Spleen (tissue), 11 donors: ENCODE data around the gene CCDC171. TPM values are rescaled to one million over a fixed set of nuclear protein-coding genes. Genes with fewer than 3 reads are reported as not detected.

Experiments used
- DNase-seq: peaks from one replicate; pipeline ENCODE4 v3.0.0-alpha.2; 2020
- H3K27ac ChIP-seq, 8 donors: fragments of 200-600 bp; sonication (generic) in 7 of 8; 1 replicate in 4 of 8; 2 replicates in 4 of 8; pipeline versions ENCODE4 v1.5.0 to v1.8.0; 2016 to 2021; ENCODE audit warnings: inconsistent platforms in 4 of 8, mild to moderate bottlenecking in 4 of 8, moderate library complexity in 1 of 8
- H3K27me3 ChIP-seq, 7 donors: fragments of 200-600 bp; sonication (generic) in 6 of 7; replicated peaks in 1 of 7; 1 replicate in 4 of 7; 2 replicates in 3 of 7; pipeline versions ENCODE4 v1.5.0 to v1.8.0; 2016 to 2021; ENCODE audit warnings: inconsistent platforms in 3 of 7, mild to moderate bottlenecking in 1 of 7
- H3K36me3 ChIP-seq, 6 donors: fragments of 200-600 bp; sonication (generic) in 5 of 6; 1 replicate in 4 of 6; 2 replicates in 2 of 6; pipeline versions ENCODE4 v1.5.0 to v1.8.0; 2016 to 2021; ENCODE audit warnings: inconsistent platforms in 2 of 6
- H3K4me1 ChIP-seq, 6 donors: fragments of 200-600 bp; sonication (generic) in 5 of 6; 1 replicate in 3 of 6; 2 replicates in 3 of 6; pipeline versions ENCODE4 v1.5.0 to v1.8.0; 2016 to 2021; ENCODE audit warnings: inconsistent platforms in 3 of 6
- H3K4me3 ChIP-seq, 8 donors: fragments of 200-600 bp; sonication (generic) in 7 of 8; 1 replicate in 4 of 8; 2 replicates in 4 of 8; pipeline versions ENCODE4 v1.5.0 to v1.8.0; 2016 to 2021; ENCODE audit warnings: inconsistent platforms in 4 of 8, mild to moderate bottlenecking in 4 of 8, moderate library complexity in 2 of 8
- H3K9me3 ChIP-seq, 8 donors: fragments of 200-600 bp; sonication (generic) in 7 of 8; 1 replicate in 4 of 8; 2 replicates in 4 of 8; pipeline versions ENCODE4 v1.5.0 to v1.8.0; 2016 to 2021; ENCODE audit warnings: inconsistent platforms in 4 of 8
- CTCF ChIP-seq, 11 experiments: fragments of 200-600 bp in 7 of 11; fragments of 450-650 bp in 4 of 11; sonication (generic) in 4 of 11; IDR thresholded peaks in 8 of 11; conservative IDR thresholded peaks in 3 of 11; 1 replicate in 7 of 11; 2 replicates in 4 of 11; pipeline versions ENCODE4 v1.4.0 to v1.8.0; 2016 to 2021; ENCODE audit warnings: antibody characterized with exemption in 11 of 11, inconsistent platforms in 4 of 11, mild to moderate bottlenecking in 1 of 11
- POLR2A ChIP-seq, 3 donors: fragments of 450-650 bp; IDR thresholded peaks; one replicate each; pipeline ENCODE4 v1.5.1; 2017; ENCODE audit warnings: antibody characterized with exemption in 3 of 3, mild to moderate bottlenecking in 1 of 3
- POLR2AphosphoS5 ChIP-seq, 3 donors: sonication (generic); formaldehyde crosslinking; IDR thresholded peaks; one replicate each; pipeline ENCODE4 v1.5.1; 2017; ENCODE audit warnings: antibody characterized with exemption in 3 of 3
- WGBS, 5 donors: extraction: QIAGEN DNeasy Blood & Tissue Kit in 3 of 5; methylation state at CpG; one replicate each; pipeline versions ENCODE4 v1.1.5 to v1.1.7; 2013 to 2018; 5-methylcytosine and 5-hydroxymethylcytosine counted together
- intact Hi-C: fragments of 100-400 bp; cut with DNase I; formaldehyde crosslinking; loops from one replicate; pipeline ENCODE4 v1.15.0; 2023; ENCODE audit warnings: low total_unique reads
- polyA plus RNA-seq, 3 donors: library from polyadenylated mRNA; stranded (reverse); fragments of 200-250 nt; gene quantifications; one replicate each; pipeline ENCODE4 v1.2.1, GENCODE V29; 2013
- total RNA-seq, 7 donors: library from RNA; depleted of rRNA in 3 of 7; stranded (reverse); fragments of >200 nt in 3 of 7; fragmentation: NEBNext Ultra II Directional in 4 of 7; extraction: Animal tissue kit (Norgen Biotek cat#: 25700) in 4 of 7; gene quantifications; one replicate each; pipeline versions ENCODE4 v1.1.0 to v1.2.1, GENCODE V29; 2016 to 2021
- donor health status: healthy with polysubstance abuse.
- donor health status: DM: no; HTN: no; CAD: no; lungs with moderate emphysema.
- donor health status: DM: no; HTN: no; CAD: no.
- donor health status: Bipolar disorder and iron deficiency.
- donor health status: healthy.
- donor health status: DM: no; HTN: no; CAD: no.
- donor health status: DM: yes; HTN: yes; CAD: no.

Gene CCDC171
- total and polyA plus RNA-seq, 10 donors: 0.38 to 4.0 (median 2.0) TPM

GRCh38 chr9:15738011-15738410, 185.2 kb downstream of the CCDC171 start:
- WGBS, 5 donors: 56 to 76% (median 68%) methylated on average over 1 of the region's 1 CpG
- H3K9me3 ChIP-seq: no peaks in the 10 kb centered on the region
- H3K4me1 ChIP-seq: no peaks in the 10 kb centered on the region
- no peak overlapping the region for H3K4me3 ChIP-seq
- H3K27me3 ChIP-seq: no peaks in the 10 kb centered on the region
- DNase-seq: no peak
- intact Hi-C loops: no loop called here
- H3K36me3 ChIP-seq: no peaks in the 10 kb centered on the region
- TF ChIP-seq POLR2AphosphoS5 (IDR thresholded peaks at IDR 0.05): no peak
- TF ChIP-seq CTCF (IDR thresholded peaks at IDR 0.05 in 8 of 11, conservative IDR thresholded peaks at IDR 0.05 in 3 of 11): no peak
- no peak for TF ChIP-seq POLR2A (IDR thresholded peaks at IDR 0.05)
- H3K27ac ChIP-seq: no peak overlapping the region

- Histone ChIP-seq H3K9me3 (no peaks in the 10 kb centered on the region), H3K36me3 (no peaks in the 10 kb centered on the region), H3K27me3 (no peaks in the 10 kb centered on the region), H3K4me1 (no peaks in the 10 kb centered on the region), H3K27ac (no peak overlapping the region), H3K4me3 (no peak overlapping the region)
- DNase-seq: no peak
- no peak for TF ChIP-seq POLR2AphosphoS5 (IDR thresholded peaks at IDR 0.05)
- TF ChIP-seq CTCF (IDR thresholded peaks at IDR 0.05 in 8 of 11, conservative IDR thresholded peaks at IDR 0.05 in 3 of 11): no peak
- TF ChIP-seq POLR2A (IDR thresholded peaks at IDR 0.05): no peak
- WGBS, 5 donors: 39 to 89% (median 47%) methylated on average over 1 to 2 of the region's 2 CpGs
- intact Hi-C loops: no loop called here
Observed at GRCh38 chr9:15741015-15741414, 188.2 kb downstream of the CCDC171 start.

GRCh38 chr9:15743512-15743911, 190.7 kb downstream of the CCDC171 start:
- DNase-seq: no peak
- TF ChIP-seq POLR2AphosphoS5 (IDR thresholded peaks at IDR 0.05) (no peak), CTCF (IDR thresholded peaks at IDR 0.05 in 8 of 11, conservative IDR thresholded peaks at IDR 0.05 in 3 of 11) (no peak), POLR2A (IDR thresholded peaks at IDR 0.05) (no peak)
- Histone ChIP-seq H3K27ac (no peak overlapping the region), H3K4me1 (no peaks in the 10 kb centered on the region), H3K27me3 (no peaks in the 10 kb centered on the region), H3K9me3 (peaks cover 0 to 4% (median 0%) of the 10 kb centered on the region in 8 donors), H3K4me3 (no peak overlapping the region), H3K36me3 (peaks cover 0 to 14% (median 0%) of the 10 kb centered on the region in 6 donors)
- intact Hi-C loops: no loop called here
- WGBS, 5 donors: 95 to 100% (median 96%) methylated on average over 1 of the region's 1 CpG

- Histone ChIP-seq H3K27me3 (no peaks in the 10 kb centered on the region), H3K27ac (no peak overlapping the region), H3K9me3 (peaks cover 0 to 4% (median 0%) of the 10 kb centered on the region in 8 donors), H3K36me3 (peaks cover 0 to 14% (median 0%) of the 10 kb centered on the region in 6 donors), H3K4me3 (no peak overlapping the region), H3K4me1 (no peaks in the 10 kb centered on the region)
- intact Hi-C loops: no loop called here
- 86 to 98% (median 95%) methylated on average over 3 of the region's 3 CpGs for WGBS, 5 donors
- DNase-seq: no peak
- TF ChIP-seq POLR2A (IDR thresholded peaks at IDR 0.05) (no peak), POLR2AphosphoS5 (IDR thresholded peaks at IDR 0.05) (no peak), CTCF (IDR thresholded peaks at IDR 0.05 in 8 of 11, conservative IDR thresholded peaks at IDR 0.05 in 3 of 11) (no peak)
Observed at GRCh38 chr9:15744196-15744595, 191.4 kb downstream of the CCDC171 start.
